OCI-LY1 (cell line): ENCODE data around the gene LRP5.

Source experiments
- CTCF ChIP-seq: fragments of 200-600 bp; sonication (generic), shearing (Covaris generic); IDR thresholded peaks from 2 replicates; pipeline ENCODE4 v1.5.1; 2017; ENCODE audit warnings: mild to moderate bottlenecking, antibody characterized with exemption, low read length, moderate library complexity, mixed read lengths
- EZH2 ChIP-seq: fragments of 200-600 bp; sonication (generic), shearing (Covaris generic); IDR thresholded peaks from 2 replicates; pipeline ENCODE4 v1.8.0; 2017; ENCODE audit warnings: borderline replicate concordance, mixed run types, mild to moderate bottlenecking, antibody characterized with exemption, low read length, moderate library complexity, mixed read lengths

GRCh38 chr11:68315171-68315920, 3.0 kb downstream of the LRP5 start:
- TF ChIP-seq CTCF (no peak), EZH2 (no peak)
